ENCODE measurements around the gene PAXIP1.

PAXIP1 gene

DNA sequence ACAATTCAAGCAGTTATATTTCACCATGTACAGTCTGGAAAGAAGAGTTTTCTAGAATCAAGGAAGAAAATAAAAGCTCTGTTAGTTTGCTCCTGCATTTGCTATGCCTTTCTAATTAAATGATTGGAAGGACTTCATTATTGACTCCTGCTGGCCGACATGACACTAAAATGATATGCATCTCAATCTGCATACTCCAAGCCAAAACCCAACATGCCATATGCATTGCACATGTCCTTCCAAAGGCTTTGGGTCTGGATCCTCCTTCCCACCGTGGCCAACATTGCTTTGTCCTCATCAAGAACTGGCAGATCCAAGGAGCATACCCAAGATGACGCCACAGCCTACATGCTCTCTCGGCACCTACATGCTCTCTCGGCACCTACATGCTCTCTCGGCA lies 46.5 kb downstream of the PAXIP1 start:
- ChIA-PET POLR2A (no interaction called here), CTCF (interaction anchor here (0.7 to 1.3 kb wide), 2 partner anchors 20 to 129 kb away, joined by 3 to 5 read pairs; no protein-coding TSS in a partner anchor)
- Histone ChIP-seq H3K9me3 (ENCODE audit: control insufficient read depth, insufficient read depth, low read depth, low read length) (no peaks in the 10 kb centered on the region), H3K36me3 (ENCODE audit: control insufficient read depth in 2 of 2, insufficient read depth in 1 of 2, low read length in 2 of 2) (peaks cover 17 to 93% of the 10 kb centered on the region in 2 experiments), H3K4me3 (ENCODE audit: low read depth, low read length) (no peak overlapping the region), H3K4me1 (ENCODE audit: control insufficient read depth, insufficient read depth, low read length) (no peaks in the 10 kb centered on the region), H3K27ac (ENCODE audit: extremely low read depth, low read depth, low read length) (no peak overlapping the region)
- TF ChIP-seq ZNF626 (tag by site-specific recombination; IDR thresholded peaks at IDR 0.05): no peak
- TF ChIP-seq FEZF1 (tag by site-specific recombination; IDR thresholded peaks at IDR 0.05): no peak
- no peak for TF ChIP-seq HOXD13 (CRISPR knock-in tag; IDR thresholded peaks at IDR 0.05; ENCODE audit: borderline replicate concordance)
- TF ChIP-seq, protein P1, sequence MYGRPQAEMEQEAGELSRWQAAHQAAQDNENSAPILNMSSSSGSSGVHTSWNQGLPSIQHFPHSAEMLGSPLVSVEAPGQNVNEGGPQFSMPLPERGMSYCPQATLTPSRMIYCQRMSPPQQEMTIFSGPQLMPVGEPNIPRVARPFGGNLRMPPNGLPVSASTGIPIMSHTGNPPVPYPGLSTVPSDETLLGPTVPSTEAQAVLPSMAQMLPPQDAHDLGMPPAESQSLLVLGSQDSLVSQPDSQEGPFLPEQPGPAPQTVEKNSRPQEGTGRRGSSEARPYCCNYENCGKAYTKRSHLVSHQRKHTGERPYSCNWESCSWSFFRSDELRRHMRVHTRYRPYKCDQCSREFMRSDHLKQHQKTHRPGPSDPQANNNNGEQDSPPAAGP (tag by site-specific recombination; IDR thresholded peaks at IDR 0.05): no peak
- no peak for TF ChIP-seq ZNF302 (tag by site-specific recombination; IDR thresholded peaks at IDR 0.05; ENCODE audit: low read depth)
- TF ChIP-seq KLF8 (tag by site-specific recombination; IDR thresholded peaks at IDR 0.05): no peak
- TF ChIP-seq, protein P2, sequence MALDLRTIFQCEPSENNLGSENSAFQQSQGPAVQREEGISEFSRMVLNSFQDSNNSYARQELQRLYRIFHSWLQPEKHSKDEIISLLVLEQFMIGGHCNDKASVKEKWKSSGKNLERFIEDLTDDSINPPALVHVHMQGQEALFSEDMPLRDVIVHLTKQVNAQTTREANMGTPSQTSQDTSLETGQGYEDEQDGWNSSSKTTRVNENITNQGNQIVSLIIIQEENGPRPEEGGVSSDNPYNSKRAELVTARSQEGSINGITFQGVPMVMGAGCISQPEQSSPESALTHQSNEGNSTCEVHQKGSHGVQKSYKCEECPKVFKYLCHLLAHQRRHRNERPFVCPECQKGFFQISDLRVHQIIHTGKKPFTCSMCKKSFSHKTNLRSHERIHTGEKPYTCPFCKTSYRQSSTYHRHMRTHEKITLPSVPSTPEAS (tag by site-specific recombination; IDR thresholded peaks at IDR 0.05): no peak
- TF ChIP-seq, protein P3, sequence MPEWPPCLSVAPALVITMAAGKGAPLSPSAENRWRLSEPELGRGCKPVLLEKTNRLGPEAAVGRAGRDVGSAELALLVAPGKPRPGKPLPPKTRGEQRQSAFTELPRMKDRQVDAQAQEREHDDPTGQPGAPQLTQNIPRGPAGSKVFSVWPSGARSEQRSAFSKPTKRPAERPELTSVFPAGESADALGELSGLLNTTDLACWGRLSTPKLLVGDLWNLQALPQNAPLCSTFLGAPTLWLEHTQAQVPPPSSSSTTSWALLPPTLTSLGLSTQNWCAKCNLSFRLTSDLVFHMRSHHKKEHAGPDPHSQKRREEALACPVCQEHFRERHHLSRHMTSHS (tag by site-specific recombination; IDR thresholded peaks at IDR 0.05): no peak
- TF ChIP-seq ZNF214 (tag by site-specific recombination; IDR thresholded peaks at IDR 0.05; ENCODE audit: borderline replicate concordance): no peak
- no peak for TF ChIP-seq ZNF157 (tag by site-specific recombination; IDR thresholded peaks at IDR 0.05)
- no peak for TF ChIP-seq ZNF354C (tag by site-specific recombination; IDR thresholded peaks at IDR 0.05; ENCODE audit: borderline replicate concordance, low read depth)
- no peak for TF ChIP-seq KLF7 (tag by site-specific recombination; IDR thresholded peaks at IDR 0.05; ENCODE audit: borderline replicate concordance)
- no peak for TF ChIP-seq SP7 (tag by site-specific recombination; IDR thresholded peaks at IDR 0.05)
- no peak for TF ChIP-seq ZNF112 (tag by site-specific recombination; IDR thresholded peaks at IDR 0.05)
- TF ChIP-seq HOXC10 (CRISPR knock-in tag; IDR thresholded peaks at IDR 0.05): no peak
- TF ChIP-seq GLIS1 (tag by site-specific recombination; IDR thresholded peaks at IDR 0.05): no peak
- TF ChIP-seq, protein P4, sequence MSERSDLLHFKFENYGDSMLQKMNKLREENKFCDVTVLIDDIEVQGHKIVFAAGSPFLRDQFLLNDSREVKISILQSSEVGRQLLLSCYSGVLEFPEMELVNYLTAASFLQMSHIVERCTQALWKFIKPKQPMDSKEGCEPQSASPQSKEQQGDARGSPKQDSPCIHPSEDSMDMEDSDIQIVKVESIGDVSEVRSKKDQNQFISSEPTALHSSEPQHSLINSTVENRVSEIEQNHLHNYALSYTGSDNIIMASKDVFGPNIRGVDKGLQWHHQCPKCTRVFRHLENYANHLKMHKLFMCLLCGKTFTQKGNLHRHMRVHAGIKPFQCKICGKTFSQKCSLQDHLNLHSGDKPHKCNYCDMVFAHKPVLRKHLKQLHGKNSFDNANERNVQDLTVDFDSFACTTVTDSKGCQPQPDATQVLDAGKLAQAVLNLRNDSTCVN (tag by site-specific recombination; optimal IDR thresholded peaks at IDR 0.05): no peak
- no peak for TF ChIP-seq ZNF776 (tag by site-specific recombination; IDR thresholded peaks at IDR 0.05; ENCODE audit: borderline replicate concordance)
- TF ChIP-seq ZNF473 (tag by site-specific recombination; IDR thresholded peaks at IDR 0.05): no peak
- TF ChIP-seq, protein P5, sequence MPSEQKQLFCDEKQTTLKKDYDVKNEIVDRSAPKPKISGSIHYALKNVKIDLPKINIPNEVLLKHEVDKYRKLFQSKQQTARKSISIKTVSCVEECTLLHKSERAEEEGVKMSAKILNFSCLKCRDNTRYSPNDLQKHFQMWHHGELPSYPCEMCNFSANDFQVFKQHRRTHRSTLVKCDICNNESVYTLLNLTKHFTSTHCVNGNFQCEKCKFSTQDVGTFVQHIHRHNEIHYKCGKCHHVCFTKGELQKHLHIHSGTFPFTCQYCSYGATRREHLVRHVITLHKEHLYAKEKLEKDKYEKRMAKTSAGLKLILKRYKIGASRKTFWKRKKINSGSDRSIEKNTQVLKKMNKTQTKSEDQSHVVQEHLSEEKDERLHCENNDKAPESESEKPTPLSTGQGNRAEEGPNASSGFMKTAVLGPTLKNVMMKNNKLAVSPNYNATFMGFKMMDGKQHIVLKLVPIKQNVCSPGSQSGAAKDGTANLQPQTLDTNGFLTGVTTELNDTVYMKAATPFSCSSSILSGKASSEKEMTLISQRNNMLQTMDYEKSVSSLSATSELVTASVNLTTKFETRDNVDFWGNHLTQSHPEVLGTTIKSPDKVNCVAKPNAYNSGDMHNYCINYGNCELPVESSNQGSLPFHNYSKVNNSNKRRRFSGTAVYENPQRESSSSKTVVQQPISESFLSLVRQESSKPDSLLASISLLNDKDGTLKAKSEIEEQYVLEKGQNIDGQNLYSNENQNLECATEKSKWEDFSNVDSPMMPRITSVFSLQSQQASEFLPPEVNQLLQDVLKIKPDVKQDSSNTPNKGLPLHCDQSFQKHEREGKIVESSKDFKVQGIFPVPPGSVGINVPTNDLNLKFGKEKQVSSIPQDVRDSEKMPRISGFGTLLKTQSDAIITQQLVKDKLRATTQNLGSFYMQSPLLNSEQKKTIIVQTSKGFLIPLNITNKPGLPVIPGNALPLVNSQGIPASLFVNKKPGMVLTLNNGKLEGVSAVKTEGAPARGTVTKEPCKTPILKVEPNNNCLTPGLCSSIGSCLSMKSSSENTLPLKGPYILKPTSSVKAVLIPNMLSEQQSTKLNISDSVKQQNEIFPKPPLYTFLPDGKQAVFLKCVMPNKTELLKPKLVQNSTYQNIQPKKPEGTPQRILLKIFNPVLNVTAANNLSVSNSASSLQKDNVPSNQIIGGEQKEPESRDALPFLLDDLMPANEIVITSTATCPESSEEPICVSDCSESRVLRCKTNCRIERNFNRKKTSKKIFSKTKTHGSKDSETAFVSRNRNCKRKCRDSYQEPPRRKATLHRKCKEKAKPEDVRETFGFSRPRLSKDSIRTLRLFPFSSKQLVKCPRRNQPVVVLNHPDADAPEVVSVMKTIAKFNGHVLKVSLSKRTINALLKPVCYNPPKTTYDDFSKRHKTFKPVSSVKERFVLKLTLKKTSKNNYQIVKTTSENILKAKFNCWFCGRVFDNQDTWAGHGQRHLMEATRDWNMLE (tag by site-specific recombination; conservative IDR thresholded peaks at IDR 0.05; ENCODE audit: low read depth): no peak
